ENCODE results near the gene UTP3. TPM values are rescaled to one million over a fixed set of nuclear protein-coding genes. Genes with fewer than 3 reads are reported as not detected.
"Not testable (repeated sequence)": the region's sequence is repeated elsewhere in the genome, so short reads cannot be mapped to it uniquely, and the experiment has no call there.

The UTP3 gene
- total RNA-seq, 1 donor from 2014 or later: 29.4 TPM

DNA sequence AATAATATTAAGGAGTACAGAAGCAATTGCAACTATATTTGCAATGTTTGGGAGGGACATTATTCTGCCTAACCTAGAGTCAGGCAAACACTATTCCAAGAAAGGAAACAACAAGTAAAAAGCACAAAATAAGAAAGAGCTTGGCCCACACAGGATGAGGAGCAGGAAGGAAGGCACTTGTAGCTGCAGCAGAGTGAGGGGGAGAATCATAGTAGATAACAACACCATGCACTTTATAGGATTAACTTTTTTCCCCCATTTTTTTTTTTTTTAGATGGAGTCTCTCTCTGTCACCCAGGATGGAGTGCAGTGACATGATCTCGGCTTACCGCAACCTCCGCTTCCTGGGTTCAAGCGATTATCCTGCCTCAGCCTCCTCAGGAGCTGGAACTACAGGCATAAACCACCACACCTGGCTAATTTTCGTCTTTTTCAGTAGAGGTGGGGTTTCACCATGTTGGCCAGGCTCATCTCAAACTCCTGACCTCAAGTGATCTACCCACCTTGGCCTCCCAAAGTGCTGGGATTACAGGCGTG is 11.7 kb upstream of the UTP3 start:
- peaks cover 53% of the 10 kb centered on the region for H3K27me3 Mint-ChIP-seq (ENCODE audit: unreplicated experiment)
- TF ChIP-seq, protein P1, sequence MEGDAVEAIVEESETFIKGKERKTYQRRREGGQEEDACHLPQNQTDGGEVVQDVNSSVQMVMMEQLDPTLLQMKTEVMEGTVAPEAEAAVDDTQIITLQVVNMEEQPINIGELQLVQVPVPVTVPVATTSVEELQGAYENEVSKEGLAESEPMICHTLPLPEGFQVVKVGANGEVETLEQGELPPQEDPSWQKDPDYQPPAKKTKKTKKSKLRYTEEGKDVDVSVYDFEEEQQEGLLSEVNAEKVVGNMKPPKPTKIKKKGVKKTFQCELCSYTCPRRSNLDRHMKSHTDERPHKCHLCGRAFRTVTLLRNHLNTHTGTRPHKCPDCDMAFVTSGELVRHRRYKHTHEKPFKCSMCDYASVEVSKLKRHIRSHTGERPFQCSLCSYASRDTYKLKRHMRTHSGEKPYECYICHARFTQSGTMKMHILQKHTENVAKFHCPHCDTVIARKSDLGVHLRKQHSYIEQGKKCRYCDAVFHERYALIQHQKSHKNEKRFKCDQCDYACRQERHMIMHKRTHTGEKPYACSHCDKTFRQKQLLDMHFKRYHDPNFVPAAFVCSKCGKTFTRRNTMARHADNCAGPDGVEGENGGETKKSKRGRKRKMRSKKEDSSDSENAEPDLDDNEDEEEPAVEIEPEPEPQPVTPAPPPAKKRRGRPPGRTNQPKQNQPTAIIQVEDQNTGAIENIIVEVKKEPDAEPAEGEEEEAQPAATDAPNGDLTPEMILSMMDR (IDR thresholded peaks at IDR 0.05): no peak
- no peak for DNase-seq (ENCODE audit: extremely low spot score, unreplicated experiment)
- no peak overlapping the region for H3K27ac Mint-ChIP-seq (ENCODE audit: unreplicated experiment)
- H3K4me1 Mint-ChIP-seq (ENCODE audit: unreplicated experiment): no peaks in the 10 kb centered on the region
- no peak overlapping the region for H3K4me3 Mint-ChIP-seq (ENCODE audit: unreplicated experiment)
- no peaks in the 10 kb centered on the region for H3K9me3 Mint-ChIP-seq (ENCODE audit: unreplicated experiment)
- H3K36me3 Mint-ChIP-seq (ENCODE audit: unreplicated experiment): no peaks in the 10 kb centered on the region

DNA sequence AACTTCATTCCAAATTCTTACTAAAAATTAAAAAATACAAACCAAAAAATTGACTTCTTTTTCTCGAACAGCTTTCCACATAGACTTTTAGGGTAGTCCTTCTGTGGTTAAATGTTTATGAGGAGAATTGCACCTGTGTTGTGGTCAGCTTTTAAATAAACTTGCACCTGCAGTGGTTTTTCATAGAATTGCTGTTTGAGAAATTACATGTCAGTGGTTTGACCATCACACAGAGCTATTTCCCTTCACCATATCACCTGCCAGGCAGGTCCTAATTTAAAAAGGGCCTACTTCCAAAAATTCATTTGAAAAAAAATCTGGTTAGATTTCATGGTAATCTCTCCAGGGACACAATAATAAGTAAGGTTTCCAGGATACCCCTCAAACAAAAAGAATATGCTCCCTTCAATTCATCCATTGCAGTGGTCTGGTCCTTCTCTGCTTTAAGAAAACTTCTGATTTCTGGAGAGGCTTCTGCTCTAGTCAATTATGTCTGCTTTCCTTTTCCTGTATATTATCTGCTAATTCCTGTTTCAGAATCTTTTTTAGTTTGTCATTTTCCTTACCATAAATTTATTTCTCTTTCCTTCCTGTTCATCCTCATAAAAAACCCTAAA is 9.8 kb upstream of the UTP3 start:
- Mint-ChIP-seq H3K36me3 (ENCODE audit: unreplicated experiment) (no peaks in the 10 kb centered on the region), H3K27me3 (ENCODE audit: unreplicated experiment) (peaks cover 51% of the 10 kb centered on the region), H3K4me3 (ENCODE audit: unreplicated experiment) (no peak overlapping the region), H3K4me1 (ENCODE audit: unreplicated experiment) (no peaks in the 10 kb centered on the region), H3K27ac (ENCODE audit: unreplicated experiment) (no peak overlapping the region), H3K9me3 (ENCODE audit: unreplicated experiment) (no peaks in the 10 kb centered on the region)
- TF ChIP-seq, protein P1 (IDR thresholded peaks at IDR 0.05): no peak
- no peak for DNase-seq (ENCODE audit: extremely low spot score, unreplicated experiment)

DNA sequence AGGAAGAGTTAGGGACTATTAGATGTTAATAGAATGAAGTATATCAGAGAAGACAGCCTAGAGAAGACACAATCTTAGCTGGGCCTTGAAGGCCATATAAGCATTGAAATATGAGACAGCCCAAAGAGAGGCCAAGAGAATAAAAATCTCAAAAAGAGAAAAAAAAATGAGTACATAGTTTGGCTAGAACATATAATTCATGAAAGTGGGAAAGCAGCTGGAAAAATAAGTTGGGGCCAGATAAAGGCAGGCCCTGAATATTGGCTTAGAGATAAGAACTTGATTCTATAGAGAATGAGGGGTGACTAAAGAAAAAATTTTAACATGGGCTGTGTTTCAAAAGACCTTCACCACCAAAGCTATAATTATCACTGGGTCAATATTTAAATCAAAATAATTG is 7.4 kb upstream of the UTP3 start:
- Mint-ChIP-seq H3K4me1 (ENCODE audit: unreplicated experiment) (no peaks in the 10 kb centered on the region), H3K27ac (ENCODE audit: unreplicated experiment) (no peak overlapping the region), H3K9me3 (ENCODE audit: unreplicated experiment) (no peaks in the 10 kb centered on the region), H3K4me3 (ENCODE audit: unreplicated experiment) (no peak overlapping the region), H3K27me3 (ENCODE audit: unreplicated experiment) (peaks cover 44% of the 10 kb centered on the region), H3K36me3 (ENCODE audit: unreplicated experiment) (no peaks in the 10 kb centered on the region)
- TF ChIP-seq, protein P1 (IDR thresholded peaks at IDR 0.05): no peak
- DNase-seq (ENCODE audit: extremely low spot score, unreplicated experiment): no peak

DNA sequence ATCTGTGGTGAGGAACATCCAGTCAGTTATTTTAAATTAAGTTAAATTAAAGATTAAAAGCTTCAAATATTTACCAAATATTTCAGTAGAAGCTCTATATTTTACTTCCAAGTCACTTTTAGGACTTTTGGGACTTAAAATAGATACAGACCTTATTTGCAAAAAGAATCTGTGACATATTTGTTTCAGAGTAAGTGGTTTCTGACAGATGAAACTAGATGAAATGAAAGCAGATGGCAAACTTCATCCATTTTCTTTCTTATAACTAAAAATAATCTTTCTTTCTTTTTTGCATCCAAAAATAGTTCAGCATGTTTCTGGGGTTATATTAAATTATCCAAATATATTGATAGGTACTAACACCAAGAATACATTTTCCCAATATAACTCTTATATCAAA is 6.6 kb upstream of the UTP3 start:
- no peak for DNase-seq (ENCODE audit: extremely low spot score, unreplicated experiment)
- TF ChIP-seq, protein P1 (IDR thresholded peaks at IDR 0.05): no peak
- Mint-ChIP-seq H3K36me3 (ENCODE audit: unreplicated experiment) (no peaks in the 10 kb centered on the region), H3K27ac (ENCODE audit: unreplicated experiment) (no peak overlapping the region), H3K4me1 (ENCODE audit: unreplicated experiment) (no peaks in the 10 kb centered on the region), H3K9me3 (ENCODE audit: unreplicated experiment) (no peaks in the 10 kb centered on the region), H3K4me3 (ENCODE audit: unreplicated experiment) (no peak overlapping the region), H3K27me3 (ENCODE audit: unreplicated experiment) (peaks cover 44% of the 10 kb centered on the region)

DNA sequence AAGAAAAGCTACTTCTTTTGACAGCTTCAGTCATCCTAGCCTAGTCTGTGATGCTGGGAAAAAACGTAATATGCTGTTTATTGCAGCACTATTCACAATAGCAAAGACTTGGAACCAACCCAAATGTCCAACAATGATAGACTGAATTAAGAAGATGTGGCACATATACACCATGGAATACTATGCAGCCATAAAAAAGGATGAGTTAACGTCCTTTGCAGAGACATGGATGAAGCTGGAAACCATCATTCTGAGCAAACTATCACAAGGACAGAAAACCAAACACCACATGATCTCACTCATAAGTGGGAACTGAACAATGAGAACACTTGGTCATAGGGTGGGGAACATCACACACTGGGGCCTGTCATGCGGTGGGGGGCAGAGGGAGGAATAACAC is 6.2 kb upstream of the UTP3 start:
- H3K27ac Mint-ChIP-seq (ENCODE audit: unreplicated experiment); DNase-seq (ENCODE audit: extremely low spot score, unreplicated experiment); H3K4me1 Mint-ChIP-seq (ENCODE audit: unreplicated experiment); H3K9me3 Mint-ChIP-seq (ENCODE audit: unreplicated experiment); H3K36me3 Mint-ChIP-seq (ENCODE audit: unreplicated experiment); H3K4me3 Mint-ChIP-seq (ENCODE audit: unreplicated experiment): not testable (repeated sequence)
- H3K27me3 Mint-ChIP-seq (ENCODE audit: unreplicated experiment): peaks cover 44% of the 10 kb centered on the region
